H1 (cell line): ENCODE results near the gene GLMN. TPM values are rescaled to one million over a fixed set of nuclear protein-coding genes. Genes with fewer than 3 reads are reported as not detected.

ENCODE experiments used
- CTCF ChIA-PET: fragments of 300-600 bp; sonication (Branson Sonifier 250); formaldehyde crosslinking; loops from one replicate; lab custom pipeline; 2021; ENCODE audit not compliant: partially characterized antibody; lab: Charles Lee
- POLR2A ChIA-PET: fragments of 300-600 bp; sonication (Branson Sonifier 250); formaldehyde crosslinking; loops from one replicate; lab custom pipeline; 2021; ENCODE audit warnings: inconsistent platforms; ENCODE audit not compliant: partially characterized antibody; lab: Charles Lee
- DNase-seq, 2 experiments: peaks; one replicate each; pipeline versions ENCODE4 v3.0.0 to v3.0.0-alpha.2; 2010 to 2022; ENCODE audit warnings: low spot score in 2 of 2, low read depth in 1 of 2, mixed read lengths in 1 of 2
- FAIRE-seq: peaks from 2 replicates; lab custom pipeline; 2011; peaks lifted over from hg19 to GRCh38; lab: Jason Lieb, UNC
- H2AFZ ChIP-seq: 2 replicates; pipeline ENCODE4 v1.8.1; 2012; ENCODE audit warnings: low read length, inconsistent platforms
- H2AK5ac ChIP-seq: 2 replicates; pipeline ENCODE4 v1.6.1; 2013; ENCODE audit warnings: low read depth, low read length
- H2BK120ac ChIP-seq: replicated peaks from 2 replicates; pipeline ENCODE3; 2013; ENCODE audit warnings: low read depth, low read length, inconsistent platforms
- H2BK12ac ChIP-seq: 2 replicates; pipeline ENCODE4 v1.6.1; 2013; ENCODE audit warnings: low read depth, low read length
- H2BK15ac ChIP-seq: 2 replicates; pipeline ENCODE4 v1.6.1; 2013; ENCODE audit warnings: low read length
- H2BK20ac ChIP-seq: 2 replicates; pipeline ENCODE4 v1.6.1; 2013; ENCODE audit warnings: low read length
- H2BK5ac ChIP-seq: 2 replicates; pipeline ENCODE4 v1.6.1; 2013; ENCODE audit warnings: low read depth, low read length
- H3K14ac ChIP-seq: 2 replicates; pipeline ENCODE4 v1.6.1; 2013; ENCODE audit warnings: inconsistent platforms; ENCODE audit not compliant: insufficient read length
- H3K18ac ChIP-seq: 2 replicates; pipeline ENCODE4 v1.6.1; 2013; ENCODE audit warnings: low read length; ENCODE audit errors: extremely low read depth
- H3K23ac ChIP-seq: 2 replicates; pipeline ENCODE4 v1.6.1; 2013; ENCODE audit warnings: inconsistent platforms; ENCODE audit not compliant: insufficient read length
- H3K23me2 ChIP-seq: 2 replicates; pipeline ENCODE4 v1.6.1; 2013; ENCODE audit warnings: low read depth, low read length
- H3K27ac ChIP-seq: 2 replicates; pipeline ENCODE4 v1.6.1; 2011; ENCODE audit warnings: low read depth, low read length, inconsistent platforms
- H3K27me3 ChIP-seq, 4 experiments: replicated peaks in 1 of 4; 1 replicate in 1 of 4; 2 replicates in 3 of 4; pipeline versions ENCODE4 v1.6.1 to v1.8.1; 2011 to 2013; ENCODE audit warnings: low read length in 3 of 4, mild to moderate bottlenecking in 3 of 4, inconsistent platforms in 2 of 4, mixed read lengths in 2 of 4, moderate library complexity in 1 of 4; ENCODE audit not compliant: control insufficient read depth in 3 of 4, insufficient read depth in 3 of 4; ENCODE audit errors: extremely low read depth in 1 of 4
- H3K36me3 ChIP-seq, 4 experiments: 2 replicates each; pipeline versions ENCODE4 v1.6.1 to v1.8.1; 2011 to 2013; ENCODE audit warnings: mild to moderate bottlenecking in 4 of 4, low read length in 3 of 4, moderate library complexity in 2 of 4, control low read depth in 1 of 4, inconsistent platforms in 1 of 4; ENCODE audit not compliant: insufficient read depth in 4 of 4, control insufficient read depth in 2 of 4
- H3K4ac ChIP-seq: replicated peaks from 2 replicates; pipeline ENCODE3; 2013; ENCODE audit warnings: low read length, low read depth, mixed read lengths, inconsistent platforms; ENCODE audit not compliant: insufficient read length
- H3K4me1 ChIP-seq, 4 experiments: replicated peaks in 1 of 4; 1 replicate in 1 of 4; 2 replicates in 3 of 4; pipeline versions ENCODE4 v1.6.1 to v1.8.1; 2011 to 2013; ENCODE audit warnings: low read length in 3 of 4, inconsistent platforms in 2 of 4, mixed read lengths in 1 of 4; ENCODE audit not compliant: insufficient read depth in 4 of 4, control insufficient read depth in 3 of 4
- H3K4me2 ChIP-seq, 2 experiments: 2 replicates each; pipeline versions ENCODE4 v1.6.1 to v1.8.1; 2011 to 2013; ENCODE audit warnings: low read depth in 2 of 2, low read length in 2 of 2, control low read depth in 1 of 2, inconsistent platforms in 1 of 2, mild to moderate bottlenecking in 1 of 2; ENCODE audit not compliant: insufficient read depth in 1 of 2
- H3K4me3 ChIP-seq, 4 experiments: fragments of 200-600, 300-600 bp in 1 of 4; sonication (generic), shearing (Covaris generic), sonication (Bioruptor Twin) in 1 of 4; 2 replicates each; pipeline versions ENCODE4 v1.5.1 to v1.8.1; 2011 to 2016; ENCODE audit warnings: low read length in 4 of 4, low read depth in 3 of 4, control low read depth in 2 of 4, inconsistent platforms in 2 of 4, mild to moderate bottlenecking in 2 of 4, mixed read lengths in 1 of 4, moderate library complexity in 1 of 4; ENCODE audit not compliant: insufficient read depth in 2 of 4; ENCODE audit errors: extremely low read depth in 1 of 4
- H3K56ac ChIP-seq: replicated peaks from 2 replicates; pipeline ENCODE3; 2013; ENCODE audit warnings: low read depth, mild to moderate bottlenecking, mixed read lengths, low read length, inconsistent platforms; ENCODE audit not compliant: insufficient read length
- H3K79me1 ChIP-seq: 2 replicates; pipeline ENCODE4 v1.6.1; 2013; ENCODE audit warnings: low read depth, low read length, control low read depth
- H3K79me2 ChIP-seq, 2 experiments: 2 replicates each; pipeline versions ENCODE4 v1.6.1 to v1.8.1; 2012 to 2013; ENCODE audit warnings: low read length in 2 of 2, mild to moderate bottlenecking in 2 of 2, inconsistent platforms in 1 of 2; ENCODE audit not compliant: insufficient read depth in 2 of 2, control insufficient read depth in 1 of 2
- H3K9ac ChIP-seq, 4 experiments: replicated peaks in 1 of 4; 1 replicate in 1 of 4; 2 replicates in 3 of 4; pipeline versions ENCODE4 v1.6.1 to v1.8.1; 2011 to 2013; ENCODE audit warnings: low read depth in 3 of 4, low read length in 3 of 4, control low read depth in 2 of 4, mild to moderate bottlenecking in 2 of 4, moderate library complexity in 2 of 4, inconsistent platforms in 1 of 4; ENCODE audit errors: extremely low read depth in 1 of 4
- H3K9me3 ChIP-seq, 2 experiments: 2 replicates each; pipeline versions ENCODE4 v1.6.1 to v1.8.1; 2012 to 2013; ENCODE audit warnings: mild to moderate bottlenecking in 2 of 2, moderate library complexity in 2 of 2, control low read depth in 1 of 2, inconsistent platforms in 1 of 2, low read depth in 1 of 2, low read length in 1 of 2, mixed read lengths in 1 of 2; ENCODE audit not compliant: insufficient read depth in 2 of 2
- H4K20me1 ChIP-seq, 2 experiments: replicated peaks in 1 of 2; 2 replicates each; pipeline versions ENCODE3 to v1.8.1; 2011 to 2013; ENCODE audit warnings: inconsistent platforms in 2 of 2, low read length in 2 of 2, mild to moderate bottlenecking in 1 of 2; ENCODE audit not compliant: insufficient read depth in 2 of 2, control insufficient read depth in 1 of 2
- H4K5ac ChIP-seq: 2 replicates; pipeline ENCODE4 v1.6.1; 2013; ENCODE audit warnings: low read length, low read depth, mixed read lengths, inconsistent platforms; ENCODE audit not compliant: insufficient read length
- H4K8ac ChIP-seq: 2 replicates; pipeline ENCODE4 v1.8.0; 2013; ENCODE audit warnings: mild to moderate bottlenecking, moderate library complexity, low read length, inconsistent platforms; ENCODE audit not compliant: insufficient read depth; ENCODE audit errors: extremely low read depth
- H4K91ac ChIP-seq: replicated peaks from 2 replicates; pipeline ENCODE3; 2013; ENCODE audit warnings: low read length, mixed read lengths, inconsistent platforms; ENCODE audit not compliant: insufficient read length
- ASH2L ChIP-seq: fragments of 200-600, 300-600 bp; sonication (generic); IDR thresholded peaks from one replicate; pipeline ENCODE4 v1.7.1; 2017; ENCODE audit warnings: low read length
- BCL11A ChIP-seq, 2 experiments: IDR thresholded peaks; one replicate each; pipeline ENCODE4 v1.6.1; 2011; ENCODE audit warnings: low read depth in 2 of 2, low read length in 2 of 2, mild to moderate bottlenecking in 2 of 2
- BRCA1 ChIP-seq: IDR thresholded peaks from 2 replicates; pipeline ENCODE4 v1.6.1; 2012; ENCODE audit warnings: low read depth, low read length, improper control_type of control experiment
- CBX5 ChIP-seq: fragments of 300-800, 300-1000 bp; sonication (generic); IDR thresholded peaks from 2 replicates; pipeline ENCODE4 v1.7.1; 2016; ENCODE audit warnings: antibody characterized with exemption, low read length, low read depth
- EP300 ChIP-seq, 2 experiments: IDR thresholded peaks; 1 replicate in 1 of 2; 2 replicates in 1 of 2; pipeline ENCODE4 v1.6.1; 2011 to 2012; ENCODE audit warnings: low read depth in 2 of 2, low read length in 2 of 2, mild to moderate bottlenecking in 2 of 2, borderline replicate concordance in 1 of 2, inconsistent platforms in 1 of 2, moderate library complexity in 1 of 2
- FOSL1 ChIP-seq: IDR thresholded peaks from 2 replicates; pipeline ENCODE4 v1.6.1; 2011; ENCODE audit warnings: mild to moderate bottlenecking, low read depth, low read length, moderate library complexity; ENCODE audit not compliant: insufficient read depth
- GABPA ChIP-seq: IDR thresholded peaks from 2 replicates; pipeline ENCODE4 v1.6.1; 2011; ENCODE audit warnings: mild to moderate bottlenecking, low read length, moderate library complexity, borderline replicate concordance; ENCODE audit not compliant: insufficient read depth
- JUN ChIP-seq: IDR thresholded peaks from 2 replicates; pipeline ENCODE4 v1.6.1; 2011; ENCODE audit warnings: low read depth, mild to moderate bottlenecking, improper control_type of control experiment, low read length
- PHF8 ChIP-seq: fragments of 200-600 bp; sonication (generic); conservative IDR thresholded peaks from 2 replicates; pipeline ENCODE4 v1.7.1; 2012; ENCODE audit warnings: low read depth, mild to moderate bottlenecking, inconsistent platforms, low read length, moderate library complexity
- SIRT6 ChIP-seq: IDR thresholded peaks from one replicate; pipeline ENCODE4 v1.7.1; 2012; ENCODE audit warnings: low read length, inconsistent platforms
- SRF ChIP-seq: IDR thresholded peaks from 2 replicates; pipeline ENCODE4 v1.6.1; 2011; ENCODE audit warnings: mild to moderate bottlenecking, low read depth, low read length, moderate library complexity
- WGBS, 2 experiments: shearing (Covaris generic) in 1 of 2; methylation state at CpG; one replicate each; pipeline versions ENCODE4 v1.1.6 to v1.1.7; 2013 to 2015; ENCODE audit warnings: low lambda C conversion rate in 2 of 2, mixed read lengths in 2 of 2, inconsistent platforms in 1 of 2, low coverage in 1 of 2, missing lambda C conversion rate in 1 of 2; ENCODE audit not compliant: insufficient replicate concordance in 2 of 2, insufficient coverage in 1 of 2, insufficient read length in 1 of 2; ENCODE audit errors: extremely low coverage in 1 of 2, missing lambda C conversion rate in 1 of 2; 5-methylcytosine and 5-hydroxymethylcytosine counted together
- polyA plus RNA-seq, 7 experiments: library from polyadenylated mRNA; depleted of rRNA in 3 of 7; stranded (reverse) in 5 of 7; unstranded in 2 of 7; fragments of >200 nt in 5 of 7; fragments of 200-250 nt in 2 of 7; gene quantifications; 1 replicate in 5 of 7; 2 replicates in 1 of 7; 4 replicates in 1 of 7; pipeline versions ENCODE4 v1.2.1 to v1.2.3, GENCODE V29; 2011 to 2013; ENCODE audit warnings: missing spikeins in 2 of 7, mixed read lengths in 2 of 7
- total RNA-seq: library from RNA; stranded (reverse); fragmentation: NEBNext Ultra II Directional; extraction: Animal tissue kit (Norgen Biotek cat#: 25700); gene quantifications from 2 replicates; pipeline ENCODE4 v1.2.1, GENCODE V29; 2021
- TF ChIP-seq, protein P1 (sequence below): IDR thresholded peaks from 2 replicates; pipeline ENCODE4 v1.6.1; 2011; ENCODE audit warnings: low read length, improper control_type of control experiment
- TF ChIP-seq, protein P2 (sequence below): IDR thresholded peaks from 2 replicates; pipeline ENCODE4 v1.6.1; 2011; ENCODE audit warnings: low read depth, mild to moderate bottlenecking, low read length; ENCODE audit not compliant: insufficient read depth

The GLMN gene
- total and polyA plus RNA-seq, 2 of the 8 experiments (the other 6 are each of a cell fraction or from before 2014, with no cell fraction given), result 5.7 to 25.0 TPM

DNA sequence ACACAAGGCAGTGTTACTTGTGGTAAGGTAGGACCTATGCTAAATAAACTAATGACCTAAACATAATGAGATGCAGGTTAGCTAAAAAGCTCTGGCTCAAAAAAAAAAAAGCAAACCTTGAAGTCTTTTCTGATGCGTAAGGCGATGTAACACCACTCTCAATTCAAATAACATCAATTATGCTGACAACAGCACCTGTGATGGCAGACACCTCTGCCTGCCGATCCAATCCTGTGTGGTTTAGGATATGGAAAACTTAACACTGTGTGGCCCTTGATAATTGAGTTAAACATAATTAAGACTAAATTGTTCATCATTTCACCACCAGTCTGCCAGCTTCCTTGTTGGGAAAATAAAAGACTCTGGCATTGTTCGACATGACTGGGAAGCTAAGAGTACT, 9.2 kb upstream of the GLMN start:
- DNase-seq, result no peak
- Histone ChIP-seq H3K79me2 (no peaks in the 10 kb centered on the region), H4K20me1 (no peaks in the 10 kb centered on the region), H3K9ac (no peak overlapping the region), H3K36me3 (peaks cover 0 to 40% (median 15%) of the 10 kb centered on the region in 4 experiments; a peak in 5 of 8 replicates), H3K14ac (no peak overlapping the region), H3K18ac (no peak overlapping the region), H3K23ac (no peak overlapping the region), H2BK5ac (no peak overlapping the region), H3K56ac (no peak overlapping the region), H3K23me2 (no peaks in the 10 kb centered on the region), H3K4me1 (peaks cover 0 to 4% (median 0%) of the 10 kb centered on the region in 4 experiments; a peak in 1 of 7 replicates), H4K5ac (no peak overlapping the region), H3K27ac (no peak overlapping the region), H2BK12ac (no peak overlapping the region), H2AK5ac (no peak overlapping the region), H2BK20ac (no peak overlapping the region), H3K4ac (no peak overlapping the region), H2AFZ (no peak overlapping the region), H3K27me3 (no peaks in the 10 kb centered on the region), H2BK120ac (no peak overlapping the region), H3K4me2 (no peak overlapping the region), H2BK15ac (no peak overlapping the region), H3K79me1 (no peaks in the 10 kb centered on the region), H4K8ac (no peak overlapping the region), H3K4me3 (no peak overlapping the region), H4K91ac (no peak overlapping the region), H3K9me3 (no peaks in the 10 kb centered on the region)
- POLR2A ChIA-PET, result no interaction called here
- FAIRE-seq, result peak; percentile 73
- 90% methylated on average over 4 of the region's 4 CpGs; no CpG with 5 or more reads in 1 of the 2 experiments for WGBS, 2 experiments
- CTCF ChIA-PET, result interaction anchor here (1.0 to 1.9 kb wide), 2 partner anchors 8 to 11 kb away, joined by 3 to 4 read pairs; no protein-coding TSS in a partner anchor
- TF ChIP-seq EP300 (IDR thresholded peaks at IDR 0.05; ENCODE audit: borderline replicate concordance in 1 of 2, low read depth in 2 of 2, low read length in 2 of 2) (no peak), JUN (no peak), GABPA (no peak), PHF8 (no peak), SIRT6 (no peak), ASH2L (no peak), BRCA1 (no peak), SRF (no peak), CBX5 (no peak), BCL11A (IDR thresholded peaks at IDR 0.05; ENCODE audit: low read depth in 2 of 2, low read length in 2 of 2) (no peak), FOSL1 (no peak)
- TF ChIP-seq, protein P1, sequence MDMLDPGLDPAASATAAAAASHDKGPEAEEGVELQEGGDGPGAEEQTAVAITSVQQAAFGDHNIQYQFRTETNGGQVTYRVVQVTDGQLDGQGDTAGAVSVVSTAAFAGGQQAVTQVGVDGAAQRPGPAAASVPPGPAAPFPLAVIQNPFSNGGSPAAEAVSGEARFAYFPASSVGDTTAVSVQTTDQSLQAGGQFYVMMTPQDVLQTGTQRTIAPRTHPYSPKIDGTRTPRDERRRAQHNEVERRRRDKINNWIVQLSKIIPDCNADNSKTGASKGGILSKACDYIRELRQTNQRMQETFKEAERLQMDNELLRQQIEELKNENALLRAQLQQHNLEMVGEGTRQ, result no peak
- TF ChIP-seq, protein P2, sequence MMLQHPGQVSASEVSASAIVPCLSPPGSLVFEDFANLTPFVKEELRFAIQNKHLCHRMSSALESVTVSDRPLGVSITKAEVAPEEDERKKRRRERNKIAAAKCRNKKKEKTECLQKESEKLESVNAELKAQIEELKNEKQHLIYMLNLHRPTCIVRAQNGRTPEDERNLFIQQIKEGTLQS, result no peak
